SK-N-SH (cell line): ENCODE results near the gene PPAN. TPM values are rescaled to one million over a fixed set of nuclear protein-coding genes. Genes with fewer than 3 reads are reported as not detected.

Source experiments
- CTCF ChIA-PET: fragments of 300-600, 350-600 bp; formaldehyde crosslinking; extraction: SDS; loops from one replicate; lab custom pipeline; 2021; lab: Yijun Ruan, JAX
- POLR2A ChIA-PET: fragments of 350-600 bp; sonication (Branson Sonifier 250); formaldehyde crosslinking; extraction: SDS; loops from one replicate; lab custom pipeline; 2020; ENCODE audit warnings: antibody characterized with exemption, inconsistent platforms; lab: Yijun Ruan, JAX
- DNase-seq: peaks from one replicate; pipeline ENCODE4 v3.0.0; 2012
- H2AFZ ChIP-seq: fragments of 200-600 bp; sonication (generic); 2 replicates; pipeline ENCODE4 v1.8.1; 2016; ENCODE audit warnings: antibody characterized with exemption, mild to moderate bottlenecking, low read depth
- H3F3A ChIP-seq: fragments of 200-600 bp; sonication (generic); replicated peaks from 2 replicates; pipeline ENCODE3; 2016; ENCODE audit warnings: antibody characterized with exemption, mild to moderate bottlenecking; ENCODE audit not compliant: insufficient read depth
- H3K27ac ChIP-seq, 2 experiments: fragments of 200-500 bp in 1 of 2; fragments of 200-600 bp in 1 of 2; sonication (Bioruptor generic) in 1 of 2; sonication (generic), shearing (Covaris generic) in 1 of 2; 2 replicates each; pipeline versions ENCODE4 v1.5.1 to v1.6.1; 2014 to 2016; ENCODE audit warnings: low read depth in 2 of 2, inconsistent platforms in 1 of 2, low read length in 1 of 2, mild to moderate bottlenecking in 1 of 2, mixed read lengths in 1 of 2
- H3K27me3 ChIP-seq: fragments of 200-600 bp; sonication (generic), shearing (Covaris generic); 2 replicates; pipeline ENCODE4 v1.6.1; 2016; ENCODE audit warnings: mixed run types; ENCODE audit not compliant: insufficient read depth
- H3K36me3 ChIP-seq, 2 experiments: fragments of 200-500 bp in 1 of 2; fragments of 200-600 bp in 1 of 2; sonication (Bioruptor generic) in 1 of 2; sonication (generic) in 1 of 2; replicated peaks in 1 of 2; 2 replicates each; pipeline versions ENCODE3 to v1.5.1; 2014 to 2016; ENCODE audit warnings: low read length in 1 of 2, mild to moderate bottlenecking in 1 of 2; ENCODE audit not compliant: insufficient read depth in 2 of 2, control insufficient read depth in 1 of 2
- H3K4me1 ChIP-seq, 2 experiments: fragments of 200-500 bp in 1 of 2; fragments of 200-600 bp in 1 of 2; sonication (Bioruptor generic) in 1 of 2; sonication (generic), shearing (Covaris generic) in 1 of 2; 2 replicates each; pipeline versions ENCODE4 v1.5.1 to v1.6.1; 2014 to 2016; ENCODE audit warnings: low read depth in 1 of 2, low read length in 1 of 2, mixed run types in 1 of 2; ENCODE audit not compliant: insufficient read depth in 2 of 2, control insufficient read depth in 1 of 2
- H3K4me2 ChIP-seq: fragments of 200-600 bp; sonication (generic), shearing (Covaris generic); 2 replicates; pipeline ENCODE4 v1.6.1; 2017; ENCODE audit warnings: mixed run types
- H3K4me3 ChIP-seq, 2 experiments: fragments of 200-500 bp in 1 of 2; fragments of 200-600 bp in 1 of 2; sonication (Bioruptor generic) in 1 of 2; sonication (generic), shearing (Covaris generic) in 1 of 2; 2 replicates each; pipeline versions ENCODE4 v1.5.1 to v1.8.1; 2014 to 2016; ENCODE audit warnings: low read depth in 2 of 2, inconsistent platforms in 1 of 2, low read length in 1 of 2, mild to moderate bottlenecking in 1 of 2, mixed read lengths in 1 of 2, moderate library complexity in 1 of 2
- H3K79me2 ChIP-seq: fragments of 200-600 bp; sonication (generic); 2 replicates; pipeline ENCODE4 v1.8.1; 2017; ENCODE audit warnings: mild to moderate bottlenecking; ENCODE audit not compliant: insufficient read depth
- H3K9ac ChIP-seq: fragments of 200-600 bp; sonication (generic); 2 replicates; pipeline ENCODE4 v1.6.1; 2017; ENCODE audit warnings: mixed run types
- H3K9me2 ChIP-seq: fragments of 200-600 bp; sonication (generic); 2 replicates; pipeline ENCODE4 v1.6.1; 2017; ENCODE audit warnings: mixed run types
- H3K9me3 ChIP-seq: fragments of 200-600 bp; sonication (generic); 2 replicates; pipeline ENCODE4 v1.6.1; 2017; ENCODE audit warnings: mixed run types, mild to moderate bottlenecking, moderate library complexity
- H4K20me1 ChIP-seq: fragments of 200-600 bp; sonication (generic); 2 replicates; pipeline ENCODE4 v1.6.1; 2017; ENCODE audit warnings: mild to moderate bottlenecking, mixed run types; ENCODE audit not compliant: insufficient read depth
- EP300 ChIP-seq, 2 experiments: IDR thresholded peaks; 2 replicates each; pipeline versions ENCODE4 v1.4.0 to v1.6.1; 2012; ENCODE audit warnings: borderline replicate concordance in 1 of 2, low read depth in 1 of 2, low read length in 1 of 2
- FOSL2 ChIP-seq: IDR thresholded peaks from 2 replicates; pipeline ENCODE4 v1.4.0; 2012; ENCODE audit warnings: low read depth, mild to moderate bottlenecking, moderate library complexity, borderline replicate concordance
- FOXJ3 ChIP-seq: sonication (generic); formaldehyde crosslinking; IDR thresholded peaks from 2 replicates; pipeline ENCODE4 v1.5.1; 2020; ENCODE audit warnings: mild to moderate bottlenecking, missing genetic modification reagents
- JUND ChIP-seq: IDR thresholded peaks from 2 replicates; pipeline ENCODE4 v1.4.0; 2012
- MAX ChIP-seq: IDR thresholded peaks from 2 replicates; pipeline ENCODE4 v1.4.0; 2012; ENCODE audit warnings: low read depth
- MXI1 ChIP-seq: IDR thresholded peaks from 2 replicates; pipeline ENCODE4 v1.6.1; 2012; ENCODE audit warnings: mild to moderate bottlenecking, low read depth, low read length, improper control_type of control experiment
- NRF1 ChIP-seq: IDR thresholded peaks from 2 replicates; pipeline ENCODE4 v1.6.1; 2012; ENCODE audit warnings: low read depth, mild to moderate bottlenecking, low read length
- RAD21 ChIP-seq: IDR thresholded peaks from 2 replicates; pipeline ENCODE4 v1.6.1; 2012; ENCODE audit warnings: mild to moderate bottlenecking, low read length
- RFX5 ChIP-seq: IDR thresholded peaks from 2 replicates; pipeline ENCODE4 v1.6.1; 2012; ENCODE audit warnings: mild to moderate bottlenecking, improper control_type of control experiment, low read length
- SIN3A ChIP-seq: IDR thresholded peaks from 2 replicates; pipeline ENCODE4 v1.6.1; 2012; ENCODE audit warnings: low read depth, mild to moderate bottlenecking, low read length, moderate library complexity, borderline replicate concordance
- TEAD4 ChIP-seq: IDR thresholded peaks from 2 replicates; pipeline ENCODE4 v1.4.0; 2012; ENCODE audit warnings: mild to moderate bottlenecking, borderline replicate concordance; ENCODE audit not compliant: insufficient read depth
- USF1 ChIP-seq: IDR thresholded peaks from 2 replicates; pipeline ENCODE4 v1.4.0; 2012; ENCODE audit warnings: low read depth, borderline replicate concordance
- USF2 ChIP-seq: fragments of 150-350 bp; IDR thresholded peaks from 2 replicates; pipeline ENCODE4 v1.6.1; 2017; ENCODE audit warnings: antibody characterized with exemption, low read length, low read depth, borderline replicate concordance
- YY1 ChIP-seq: IDR thresholded peaks from 2 replicates; pipeline ENCODE4 v1.4.0; 2012; ENCODE audit warnings: low read depth, mild to moderate bottlenecking
- WGBS: methylation state at CpG from one replicate; pipeline ENCODE4 v1.1.6; 2017; ENCODE audit warnings: low lambda C conversion rate; 5-methylcytosine and 5-hydroxymethylcytosine counted together
- polyA plus RNA-seq, 3 experiments: library from polyadenylated mRNA; depleted of rRNA; stranded (reverse); fragments of >200 nt; gene quantifications; 2 replicates each; pipeline ENCODE4 v1.2.3, GENCODE V29; 2012

PPAN gene
- polyA plus RNA-seq, 1 of the 3 experiments (the other 2 are of a cell fraction), result 75.6 TPM

- peaks cover 57 to 59% of the 10 kb centered on the region in 2 experiments for H3K36me3 ChIP-seq
- H3F3A ChIP-seq, result no peaks in the 10 kb centered on the region
- no peak overlapping the region for H3K4me2 ChIP-seq
- ChIA-PET POLR2A (no interaction called here), CTCF (no interaction called here)
- H3K9me2 ChIP-seq, result no peaks in the 10 kb centered on the region
- no peaks in the 10 kb centered on the region for H3K27me3 ChIP-seq
- no peak overlapping the region for H3K9ac ChIP-seq
- TF ChIP-seq RFX5, result no peak
- no peak for TF ChIP-seq YY1
- no peaks in the 10 kb centered on the region for H4K20me1 ChIP-seq
- H3K79me2 ChIP-seq, result no peaks in the 10 kb centered on the region; the same call in 1 of the 2 replicates
- whole genome bisulfite sequencing, result 89% methylated on average over 3 of the region's 3 CpGs
- no peak for DNase-seq
- H3K4me3 ChIP-seq, result no peak overlapping the region
- no peak overlapping the region for H2AFZ ChIP-seq
- H3K4me1 ChIP-seq, result peaks cover 0 to 3% of the 10 kb centered on the region in 2 experiments; a peak in 1 of 4 replicates
- H3K9me3 ChIP-seq, result no peaks in the 10 kb centered on the region
- no peak overlapping the region for H3K27ac ChIP-seq
These were observed 45.9 kb downstream of the PPAN start for GRCh38 chr19:10152100-10152499.

- no peaks in the 10 kb centered on the region for H3K4me1 ChIP-seq
- 100% methylated on average over 4 of the region's 4 CpGs for WGBS
- H3K27me3 ChIP-seq, result no peaks in the 10 kb centered on the region
- no peaks in the 10 kb centered on the region for H3K9me3 ChIP-seq
- H3K36me3 ChIP-seq, result peaks cover 64% of the 10 kb centered on the region in 2 experiments
- H3F3A ChIP-seq, result no peaks in the 10 kb centered on the region
- H3K79me2 ChIP-seq, result no peaks in the 10 kb centered on the region
- no peak overlapping the region for H3K27ac ChIP-seq
- TF ChIP-seq JUND (no peak), SIN3A (no peak), TEAD4 (no peak), MXI1 (no peak)
- H3K4me2 ChIP-seq, result no peak overlapping the region
- no peak for DNase-seq
- H4K20me1 ChIP-seq, result no peaks in the 10 kb centered on the region
- no peak overlapping the region for H3K4me3 ChIP-seq
- no peaks in the 10 kb centered on the region for H3K9me2 ChIP-seq
- POLR2A ChIA-PET, result no interaction called here
- CTCF ChIA-PET, result no interaction called here
- H3K9ac ChIP-seq, result no peak overlapping the region
- no peak overlapping the region for H2AFZ ChIP-seq
These were observed 49.7 kb downstream of the PPAN start for GRCh38 chr19:10155839-10156238.

- Histone ChIP-seq H3K4me3 (no peak overlapping the region), H3K79me2 (no peaks in the 10 kb centered on the region), H2AFZ (no peak overlapping the region), H3K9me2 (no peaks in the 10 kb centered on the region), H3K4me1 (no peaks in the 10 kb centered on the region), H3K36me3 (peaks cover 60 to 62% of the 10 kb centered on the region in 2 experiments), H3K4me2 (no peak overlapping the region), H3F3A (no peaks in the 10 kb centered on the region), H3K27me3 (no peaks in the 10 kb centered on the region), H3K9ac (no peak overlapping the region), H3K9me3 (no peaks in the 10 kb centered on the region), H3K27ac (no peak overlapping the region), H4K20me1 (no peaks in the 10 kb centered on the region)
- no CpG with 5 or more reads among the region's 8 CpGs for WGBS
- POLR2A ChIA-PET, result no interaction called here
- no peak for TF ChIP-seq FOXJ3 (CRISPR knock-in tag)
- CTCF ChIA-PET, result interaction anchor here (0.6 kb wide), 1 partner anchor 26 kb away, joined by 3 read pairs; no protein-coding TSS in a partner anchor
- DNase-seq, result no peak
These were observed 51.9 kb downstream of the PPAN start for GRCh38 chr19:10158071-10158470.

- H3K9ac ChIP-seq, result no peak overlapping the region
- no peaks in the 10 kb centered on the region for H3K9me3 ChIP-seq
- no peak overlapping the region for H3K4me2 ChIP-seq
- no peaks in the 10 kb centered on the region for H3F3A ChIP-seq
- WGBS, result 92% methylated on average over 4 of the region's 11 CpGs
- ChIA-PET CTCF (interaction anchor here (0.6 kb wide), 1 partner anchor 27 kb away, joined by 3 read pairs; no protein-coding TSS in a partner anchor), POLR2A (no interaction called here)
- no peak overlapping the region for H3K4me3 ChIP-seq
- H3K27ac ChIP-seq, result no peak overlapping the region
- H3K4me1 ChIP-seq, result no peaks in the 10 kb centered on the region
- no peak for DNase-seq
- no peaks in the 10 kb centered on the region for H3K9me2 ChIP-seq
- no peaks in the 10 kb centered on the region for H4K20me1 ChIP-seq
- peaks cover 58 to 64% of the 10 kb centered on the region in 2 experiments for H3K36me3 ChIP-seq
- H3K79me2 ChIP-seq, result no peaks in the 10 kb centered on the region
- no peak overlapping the region for H2AFZ ChIP-seq
- H3K27me3 ChIP-seq, result no peaks in the 10 kb centered on the region
- TF ChIP-seq YY1 (no peak), EP300 (IDR thresholded peaks at IDR 0.05; ENCODE audit: borderline replicate concordance in 1 of 2, low read depth in 1 of 2, low read length in 1 of 2) (no peak), FOSL2 (no peak), USF2 (no peak), MXI1 (no peak), MAX (no peak), NRF1 (no peak), RAD21 (no peak), USF1 (no peak)
These were observed 52.3 kb downstream of the PPAN start for GRCh38 chr19:10158485-10158884.
